ENCODE data around the gene SUGCT. TPM values are rescaled to one million over a fixed set of nuclear protein-coding genes. Genes with fewer than 3 reads are reported as not detected.

The SUGCT gene
- total RNA-seq, 1 experiment from 2014 or later, result 4.6 TPM

DNA sequence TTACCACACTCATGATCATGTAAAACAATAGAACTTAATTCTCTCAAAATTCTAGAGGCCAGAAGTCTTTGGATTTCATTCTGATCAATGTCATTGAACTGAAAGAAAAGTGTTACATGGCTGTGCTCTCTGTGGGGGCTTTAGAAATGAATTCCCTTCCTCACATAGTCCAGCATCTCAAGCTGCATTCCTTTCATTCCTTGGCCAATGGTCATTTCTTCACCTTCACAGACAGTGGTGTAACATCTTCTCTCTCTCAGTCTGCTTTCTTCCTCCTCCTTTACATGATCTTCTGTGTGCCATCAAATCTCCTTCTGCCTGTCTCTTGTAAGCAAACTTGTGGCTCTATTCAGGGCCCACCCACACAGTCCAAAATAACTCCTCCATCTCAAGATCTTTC is 735.3 kb downstream of the SUGCT start (continued):
- TF ChIP-seq ZNF263 (CRISPR knock-in tag; IDR thresholded peaks at IDR 0.05; ENCODE audit: low read depth) (no peak), ZBTB21 (CRISPR knock-in tag; IDR thresholded peaks at IDR 0.05; ENCODE audit: borderline replicate concordance) (no peak), STAT6 (CRISPR knock-in tag; conservative IDR thresholded peaks at IDR 0.05; ENCODE audit: low read depth) (no peak), CDX4 (CRISPR knock-in tag; IDR thresholded peaks at IDR 0.05; ENCODE audit: borderline replicate concordance) (no peak), IRF2 (CRISPR knock-in tag; IDR thresholded peaks at IDR 0.05; ENCODE audit: borderline replicate concordance, low read depth) (no peak), PRRX2 (CRISPR knock-in tag; IDR thresholded peaks at IDR 0.05) (no peak), ELF4 (CRISPR knock-in tag; IDR thresholded peaks at IDR 0.05; ENCODE audit: low read depth) (no peak), ESRRA (CRISPR knock-in tag; IDR thresholded peaks at IDR 0.05; ENCODE audit: borderline replicate concordance) (no peak), ZMAT4 (CRISPR knock-in tag; IDR thresholded peaks at IDR 0.05) (no peak), E2F4 (CRISPR knock-in tag; IDR thresholded peaks at IDR 0.05; ENCODE audit: borderline replicate concordance, low read depth) (no peak), ETV6 (CRISPR knock-in tag; IDR thresholded peaks at IDR 0.05) (no peak), FOXK1 (CRISPR knock-in tag; IDR thresholded peaks at IDR 0.05) (no peak)
- TF ChIP-seq, protein P1, sequence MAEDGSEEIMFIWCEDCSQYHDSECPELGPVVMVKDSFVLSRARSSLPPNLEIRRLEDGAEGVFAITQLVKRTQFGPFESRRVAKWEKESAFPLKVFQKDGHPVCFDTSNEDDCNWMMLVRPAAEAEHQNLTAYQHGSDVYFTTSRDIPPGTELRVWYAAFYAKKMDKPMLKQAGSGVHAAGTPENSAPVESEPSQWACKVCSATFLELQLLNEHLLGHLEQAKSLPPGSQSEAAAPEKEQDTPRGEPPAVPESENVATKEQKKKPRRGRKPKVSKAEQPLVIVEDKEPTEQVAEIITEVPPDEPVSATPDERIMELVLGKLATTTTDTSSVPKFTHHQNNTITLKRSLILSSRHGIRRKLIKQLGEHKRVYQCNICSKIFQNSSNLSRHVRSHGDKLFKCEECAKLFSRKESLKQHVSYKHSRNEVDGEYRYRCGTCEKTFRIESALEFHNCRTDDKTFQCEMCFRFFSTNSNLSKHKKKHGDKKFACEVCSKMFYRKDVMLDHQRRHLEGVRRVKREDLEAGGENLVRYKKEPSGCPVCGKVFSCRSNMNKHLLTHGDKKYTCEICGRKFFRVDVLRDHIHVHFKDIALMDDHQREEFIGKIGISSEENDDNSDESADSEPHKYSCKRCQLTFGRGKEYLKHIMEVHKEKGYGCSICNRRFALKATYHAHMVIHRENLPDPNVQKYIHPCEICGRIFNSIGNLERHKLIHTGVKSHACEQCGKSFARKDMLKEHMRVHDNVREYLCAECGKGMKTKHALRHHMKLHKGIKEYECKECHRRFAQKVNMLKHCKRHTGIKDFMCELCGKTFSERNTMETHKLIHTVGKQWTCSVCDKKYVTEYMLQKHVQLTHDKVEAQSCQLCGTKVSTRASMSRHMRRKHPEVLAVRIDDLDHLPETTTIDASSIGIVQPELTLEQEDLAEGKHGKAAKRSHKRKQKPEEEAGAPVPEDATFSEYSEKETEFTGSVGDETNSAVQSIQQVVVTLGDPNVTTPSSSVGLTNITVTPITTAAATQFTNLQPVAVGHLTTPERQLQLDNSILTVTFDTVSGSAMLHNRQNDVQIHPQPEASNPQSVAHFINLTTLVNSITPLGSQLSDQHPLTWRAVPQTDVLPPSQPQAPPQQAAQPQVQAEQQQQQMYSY (CRISPR knock-in tag; IDR thresholded peaks at IDR 0.05), result no peak

DNA sequence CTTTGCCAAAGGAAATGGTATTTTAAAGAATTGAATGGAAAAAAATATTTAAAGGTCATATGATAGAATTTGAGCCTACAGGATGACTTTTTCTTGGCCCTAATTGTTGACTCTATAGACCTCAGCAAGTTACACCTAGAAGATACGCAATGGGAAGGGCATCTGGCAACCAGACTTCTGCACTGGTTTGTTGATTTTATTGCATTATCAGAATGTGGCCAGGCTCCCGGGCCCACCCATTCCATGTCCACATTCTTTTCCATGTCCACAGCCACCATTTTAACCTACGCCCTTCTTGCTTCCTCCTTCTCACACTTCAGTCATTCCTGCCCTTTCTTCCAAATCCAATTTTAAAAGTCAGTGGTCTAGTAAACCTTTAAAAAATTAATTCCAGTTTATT is 738.4 kb downstream of the SUGCT start:
- Mint-ChIP-seq H3K27me3 (ENCODE audit: low read depth) (no peaks in the 10 kb centered on the region), H3K4me1 (0 out of 2 replicates have a peak, but pooled peaks cover 3% of the 10 kb centered on the region), H3K4me3 (no peak overlapping the region), H3K36me3 (peaks cover 5% of the 10 kb centered on the region), H3K27ac (no peak overlapping the region), H3K9me3 (peaks cover 25% of the 10 kb centered on the region)
- CTCF ChIA-PET, result no interaction called here
- DNase-seq (ENCODE audit: low spot score) (no peak), ATAC-seq (no peak)
- POLR2A ChIA-PET, result no interaction called here
- TF ChIP-seq ZBTB21 (CRISPR knock-in tag; IDR thresholded peaks at IDR 0.05; ENCODE audit: borderline replicate concordance) (no peak), ATF1 (CRISPR knock-in tag; IDR thresholded peaks at IDR 0.05) (no peak)
- TF ChIP-seq, protein P2, sequence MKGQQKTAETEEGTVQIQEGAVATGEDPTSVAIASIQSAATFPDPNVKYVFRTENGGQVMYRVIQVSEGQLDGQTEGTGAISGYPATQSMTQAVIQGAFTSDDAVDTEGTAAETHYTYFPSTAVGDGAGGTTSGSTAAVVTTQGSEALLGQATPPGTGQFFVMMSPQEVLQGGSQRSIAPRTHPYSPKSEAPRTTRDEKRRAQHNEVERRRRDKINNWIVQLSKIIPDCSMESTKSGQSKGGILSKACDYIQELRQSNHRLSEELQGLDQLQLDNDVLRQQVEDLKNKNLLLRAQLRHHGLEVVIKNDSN (CRISPR knock-in tag; IDR thresholded peaks at IDR 0.05), result no peak
